ENCODE data around the gene ISG20L2. TPM values are rescaled to one million over a fixed set of nuclear protein-coding genes. Genes with fewer than 3 reads are reported as not detected.

Gene ISG20L2
- total RNA-seq, 4 donors from 2014 or later = 13.6 to 34.9 (median 18.2) TPM

DNA sequence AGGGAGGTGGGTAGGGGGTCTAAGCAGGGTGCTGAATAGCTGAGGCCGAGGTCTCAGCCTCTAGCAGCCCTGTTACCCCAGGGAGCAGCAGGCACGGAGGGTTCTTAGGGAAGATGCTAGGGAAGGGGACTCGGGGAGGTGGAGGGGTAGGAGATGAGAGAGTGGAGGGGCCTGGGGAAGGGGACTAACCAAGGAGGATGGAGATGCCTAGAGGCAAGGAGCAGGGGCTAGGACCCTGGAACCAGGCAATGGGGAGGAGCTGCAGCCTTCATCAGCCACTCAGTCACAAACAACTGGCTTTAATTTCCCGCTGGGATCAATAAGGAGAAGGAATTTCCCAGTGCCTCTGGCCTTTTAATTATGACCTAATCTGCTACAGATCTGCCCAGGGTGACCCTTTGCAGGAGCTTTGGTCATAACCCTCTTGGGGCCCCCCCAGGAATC is 20.3 kb downstream of the ISG20L2 start:
- intact Hi-C loops (cut with DNase I) = no loop called here
- Histone ChIP-seq H3K9me3 (no peaks in the 10 kb centered on the region), H3K27ac (no peak overlapping the region), H3K4me3 (replicated peaks in 1 of 3) (no peak overlapping the region), H3K4me1 (peaks cover 38 to 49% of the 10 kb centered on the region in 2 donors), H3K27me3 (no peaks in the 10 kb centered on the region), H3K36me3 (no peaks in the 10 kb centered on the region)
- WGBS, 2 donors = 62 to 70% methylated on average over 4 of the region's 4 CpGs
- TF ChIP-seq, protein P1, sequence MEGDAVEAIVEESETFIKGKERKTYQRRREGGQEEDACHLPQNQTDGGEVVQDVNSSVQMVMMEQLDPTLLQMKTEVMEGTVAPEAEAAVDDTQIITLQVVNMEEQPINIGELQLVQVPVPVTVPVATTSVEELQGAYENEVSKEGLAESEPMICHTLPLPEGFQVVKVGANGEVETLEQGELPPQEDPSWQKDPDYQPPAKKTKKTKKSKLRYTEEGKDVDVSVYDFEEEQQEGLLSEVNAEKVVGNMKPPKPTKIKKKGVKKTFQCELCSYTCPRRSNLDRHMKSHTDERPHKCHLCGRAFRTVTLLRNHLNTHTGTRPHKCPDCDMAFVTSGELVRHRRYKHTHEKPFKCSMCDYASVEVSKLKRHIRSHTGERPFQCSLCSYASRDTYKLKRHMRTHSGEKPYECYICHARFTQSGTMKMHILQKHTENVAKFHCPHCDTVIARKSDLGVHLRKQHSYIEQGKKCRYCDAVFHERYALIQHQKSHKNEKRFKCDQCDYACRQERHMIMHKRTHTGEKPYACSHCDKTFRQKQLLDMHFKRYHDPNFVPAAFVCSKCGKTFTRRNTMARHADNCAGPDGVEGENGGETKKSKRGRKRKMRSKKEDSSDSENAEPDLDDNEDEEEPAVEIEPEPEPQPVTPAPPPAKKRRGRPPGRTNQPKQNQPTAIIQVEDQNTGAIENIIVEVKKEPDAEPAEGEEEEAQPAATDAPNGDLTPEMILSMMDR (IDR thresholded peaks at IDR 0.05) = no peak
- TF ChIP-seq POLR2A (IDR thresholded peaks at IDR 0.05) = no peak
- DNase-seq = no peak

DNA sequence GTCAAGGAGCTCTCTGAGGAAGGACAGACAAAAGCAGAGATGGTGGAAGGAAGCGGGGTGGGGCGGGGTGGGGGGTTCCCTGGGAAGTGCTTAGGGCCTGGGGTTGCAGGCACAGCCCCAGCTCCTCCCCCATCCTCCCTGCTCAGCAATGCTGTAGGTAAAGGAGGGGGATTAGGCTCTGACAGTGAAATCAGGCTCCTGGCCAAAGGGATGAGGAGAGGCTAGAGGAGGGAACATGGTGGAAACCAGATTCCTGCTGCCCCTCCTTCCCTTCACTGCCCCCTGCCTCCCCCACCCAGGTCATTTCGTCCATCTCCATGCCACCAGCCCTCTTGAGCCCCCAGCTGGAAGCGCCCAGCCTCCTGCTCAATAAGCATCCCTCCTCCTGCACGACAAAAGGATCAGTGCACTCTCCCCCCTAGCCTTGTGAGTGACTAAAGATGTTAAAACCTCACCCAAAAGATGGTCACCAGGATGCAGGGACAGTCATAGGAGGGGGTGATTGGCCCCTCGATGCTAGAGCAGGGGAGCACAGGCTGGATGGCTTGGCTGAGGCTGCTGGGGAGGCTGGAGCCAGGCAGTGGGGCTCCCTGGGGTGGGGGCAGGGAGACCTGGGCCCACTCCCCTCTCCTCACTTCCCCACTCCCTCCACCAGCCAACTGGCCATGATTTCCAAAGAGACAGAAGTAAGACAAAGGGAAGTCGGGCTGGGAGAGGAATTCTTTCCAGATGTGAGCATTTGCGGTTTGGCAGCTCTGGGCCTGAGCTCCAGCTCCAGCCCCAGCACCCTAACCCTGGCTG is 20.9 kb downstream of the ISG20L2 start:
- no peak overlapping the region for H3K4me3 ChIP-seq (replicated peaks in 1 of 3)
- 60 to 74% methylated on average over 8 of the region's 8 CpGs for WGBS, 2 donors
- H3K27me3 ChIP-seq = no peaks in the 10 kb centered on the region
- H3K36me3 ChIP-seq = no peaks in the 10 kb centered on the region
- no peaks in the 10 kb centered on the region for H3K9me3 ChIP-seq
- no peak overlapping the region for H3K27ac ChIP-seq
- H3K4me1 ChIP-seq = peaks cover 40 to 52% of the 10 kb centered on the region in 2 donors
- no peak for DNase-seq
- TF ChIP-seq POLR2A (IDR thresholded peaks at IDR 0.05) = no peak
- TF ChIP-seq, protein P1 (IDR thresholded peaks at IDR 0.05) = no peak
- intact Hi-C loops (cut with DNase I) = no loop called here

DNA sequence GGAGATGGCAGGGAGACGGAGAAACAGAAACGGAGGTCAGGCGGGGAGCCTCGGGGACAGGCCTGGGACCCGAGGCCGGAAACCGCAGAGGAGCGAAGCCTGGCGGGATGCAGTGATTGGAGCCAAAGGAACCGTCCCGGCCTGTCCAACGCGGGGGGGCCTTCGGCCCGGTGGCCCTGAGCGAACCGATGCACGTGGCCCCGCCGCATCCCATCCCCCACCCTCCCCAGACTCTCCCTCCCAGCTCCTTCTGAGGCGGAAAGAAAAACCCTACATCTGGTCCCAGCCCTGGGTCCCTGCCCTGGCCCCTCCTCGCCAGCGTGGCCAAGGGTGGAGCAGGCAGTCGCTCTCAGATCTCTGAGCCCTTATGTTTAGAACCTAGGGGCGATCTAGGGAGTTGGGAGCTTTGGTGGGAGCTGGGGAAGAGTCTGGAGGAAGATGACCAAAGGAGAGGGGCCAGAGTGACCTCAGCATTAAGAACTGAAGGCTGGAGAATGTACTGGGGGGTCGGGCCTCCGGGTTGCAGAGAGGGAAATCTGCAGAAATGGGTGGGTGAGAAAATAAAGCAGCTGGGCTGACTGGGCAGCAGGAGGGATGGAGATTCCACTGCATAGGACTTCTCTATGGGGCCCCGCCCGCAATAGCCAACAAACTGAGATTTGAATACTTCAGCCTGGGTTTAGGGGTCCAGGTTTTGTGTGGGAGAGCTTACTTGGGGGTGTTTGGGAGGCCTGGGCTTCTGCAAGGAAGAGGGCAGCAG is 21.7 kb downstream of the ISG20L2 start:
- Histone ChIP-seq H3K27ac (peak overlapping the region in 2 of 3 donors; percentile 33 to 59), H3K4me1 (peaks cover 40 to 52% of the 10 kb centered on the region in 2 donors)

DNA sequence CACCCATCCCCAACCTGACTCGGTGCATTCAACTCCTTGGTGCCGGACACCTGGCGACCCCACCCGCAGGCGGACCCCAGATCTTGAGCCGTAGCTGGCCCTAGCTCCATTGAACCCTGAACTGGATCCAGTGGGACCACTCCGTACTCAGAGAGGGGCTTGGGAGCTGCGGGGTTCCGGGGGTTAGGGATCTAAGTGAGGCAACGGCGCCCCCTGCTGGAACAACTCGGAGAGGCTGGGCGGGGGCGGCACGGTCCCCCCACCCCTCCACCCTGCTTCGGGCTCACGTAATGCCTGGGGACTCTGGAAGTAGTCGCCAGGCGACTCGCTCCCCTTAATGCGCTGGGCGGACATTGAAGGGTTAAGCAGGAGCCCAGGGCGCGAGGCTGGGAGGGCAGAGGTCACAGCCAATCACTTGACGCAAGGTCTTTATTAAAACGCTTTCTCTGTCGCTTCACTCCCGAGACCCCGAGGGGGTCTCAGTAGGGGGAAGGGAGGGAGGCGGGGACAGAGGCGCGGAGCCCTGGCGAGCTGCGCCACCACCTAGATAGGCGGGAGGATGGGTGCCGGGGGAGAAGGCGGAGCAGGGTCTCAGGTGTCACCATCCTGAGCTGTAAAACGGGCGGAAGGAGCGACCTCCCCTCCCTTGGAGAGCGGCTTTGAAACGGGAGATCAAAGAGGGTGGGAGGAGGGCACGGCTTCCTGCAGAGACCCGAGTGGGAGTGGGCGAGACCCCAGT is 22.5 kb downstream of the ISG20L2 start:
- intact Hi-C loops (cut with DNase I) = no loop called here
- peak in 1 of 2 donors; percentile 13 for TF ChIP-seq POLR2A (IDR thresholded peaks at IDR 0.05)
- TF ChIP-seq, protein P1 (IDR thresholded peaks at IDR 0.05) = peak; percentile 63 to 84 (median 80)
- peaks cover 40 to 52% of the 10 kb centered on the region in 2 donors for H3K4me1 ChIP-seq

More for the DNA sequence above, 21.7 kb downstream of the ISG20L2 start:
- no peak for TF ChIP-seq POLR2A (IDR thresholded peaks at IDR 0.05)
- TF ChIP-seq, protein P1 (IDR thresholded peaks at IDR 0.05) = no peak
- intact Hi-C loops (cut with DNase I) = no loop called here
- no peaks in the 10 kb centered on the region for H3K36me3 ChIP-seq
- H3K4me3 ChIP-seq (replicated peaks in 1 of 3) = peak overlapping the region in 1 of 3 donors; percentile 34
- H3K9me3 ChIP-seq = no peaks in the 10 kb centered on the region
- DNase-seq = peak; percentile 50 to 57
- WGBS, 2 donors = 17 to 22% methylated on average over 26 to 27 of the region's 29 CpGs
- H3K27me3 ChIP-seq = no peaks in the 10 kb centered on the region

More for the DNA sequence above, 22.5 kb downstream of the ISG20L2 start:
- Histone ChIP-seq H3K4me3 (replicated peaks in 1 of 3) (peak overlapping the region in 2 of 3 donors; percentile 28 to 34), H3K27me3 (no peaks in the 10 kb centered on the region), H3K9me3 (no peaks in the 10 kb centered on the region), H3K36me3 (no peaks in the 10 kb centered on the region), H3K27ac (peak overlapping the region; percentile 6 to 59 (median 33))
- peak; percentile 57 to 64 for DNase-seq
- WGBS, 2 donors = 3% methylated on average over 19 to 27 of the region's 45 CpGs
